ENCODE results near the gene ZC3H18.

The ZC3H18 gene

GRCh38 chr16:88630433-88630832, 60.2 kb downstream of the ZC3H18 start:
- Histone ChIP-seq H3K4me3 (no peak overlapping the region), H3K27ac (no peak overlapping the region), H3K4me1 (peaks cover 0 to 16% (median 14%) of the 10 kb centered on the region in 4 donors), H3K36me3 (peaks cover 63 to 81% (median 70%) of the 10 kb centered on the region in 3 donors), H3K9me3 (no peaks in the 10 kb centered on the region), H3K27me3 (peaks cover 0 to 18% of the 10 kb centered on the region in 2 donors)
- intact Hi-C loops (cut with DNase I; ENCODE audit: low total_unique reads) = no loop called here
- no peak for TF ChIP-seq CTCF (IDR thresholded peaks at IDR 0.05)
- no peak for DNase-seq

- no peaks in the 10 kb centered on the region for H3K9me3 ChIP-seq
- H3K36me3 ChIP-seq = peaks cover 58 to 76% (median 68%) of the 10 kb centered on the region in 3 donors
- peaks cover 0 to 16% (median 14%) of the 10 kb centered on the region in 4 donors for H3K4me1 ChIP-seq
- H3K4me3 ChIP-seq = no peak overlapping the region
- intact Hi-C loops (cut with DNase I; ENCODE audit: low total_unique reads) = no loop called here
- no peak for DNase-seq
- TF ChIP-seq CTCF (IDR thresholded peaks at IDR 0.05) = no peak
- H3K27me3 ChIP-seq = peaks cover 0 to 22% of the 10 kb centered on the region in 2 donors
- H3K27ac ChIP-seq = no peak overlapping the region
These were observed 60.7 kb downstream of the ZC3H18 start for GRCh38 chr16:88630941-88631340.

GRCh38 chr16:88631384-88631783, 61.2 kb downstream of the ZC3H18 start:
- peaks cover 0 to 26% of the 10 kb centered on the region in 2 donors for H3K27me3 ChIP-seq
- H3K4me1 ChIP-seq = peaks cover 0 to 16% (median 14%) of the 10 kb centered on the region in 4 donors
- TF ChIP-seq CTCF (IDR thresholded peaks at IDR 0.05) = no peak
- DNase-seq = no peak
- peaks cover 54 to 72% (median 68%) of the 10 kb centered on the region in 3 donors for H3K36me3 ChIP-seq
- H3K4me3 ChIP-seq = no peak overlapping the region
- H3K9me3 ChIP-seq = no peaks in the 10 kb centered on the region
- intact Hi-C loops (cut with DNase I; ENCODE audit: low total_unique reads) = no loop called here
- H3K27ac ChIP-seq = no peak overlapping the region

GRCh38 chr16:88631920-88632586, 61.9 kb downstream of the ZC3H18 start:
- no peak for TF ChIP-seq CTCF (IDR thresholded peaks at IDR 0.05)
- no peak for DNase-seq
- H3K4me3 ChIP-seq = no peak overlapping the region
- no peaks in the 10 kb centered on the region for H3K9me3 ChIP-seq
- intact Hi-C loops (cut with DNase I; ENCODE audit: low total_unique reads) = no loop called here
- no peak overlapping the region for H3K27ac ChIP-seq
- H3K36me3 ChIP-seq = peaks cover 48 to 65% (median 63%) of the 10 kb centered on the region in 3 donors
- H3K27me3 ChIP-seq = peaks cover 0 to 33% of the 10 kb centered on the region in 2 donors
- H3K4me1 ChIP-seq = peaks cover 0 to 16% (median 14%) of the 10 kb centered on the region in 4 donors

GRCh38 chr16:88632587-88632930, 62.4 kb downstream of the ZC3H18 start:
- H3K4me1 ChIP-seq = peaks cover 0 to 16% (median 14%) of the 10 kb centered on the region in 4 donors
- no peak overlapping the region for H3K27ac ChIP-seq
- no peak for DNase-seq
- no peak overlapping the region for H3K4me3 ChIP-seq
- intact Hi-C loops (cut with DNase I; ENCODE audit: low total_unique reads) = no loop called here
- H3K36me3 ChIP-seq = peaks cover 43 to 60% (median 58%) of the 10 kb centered on the region in 3 donors
- TF ChIP-seq CTCF (IDR thresholded peaks at IDR 0.05) = no peak
- peaks cover 0 to 36% of the 10 kb centered on the region in 2 donors for H3K27me3 ChIP-seq
- H3K9me3 ChIP-seq = no peaks in the 10 kb centered on the region
